Hepatocyte (in vitro differentiated cells): Measurements from ENCODE around the gene CASP12. TPM values are rescaled to one million over a fixed set of nuclear protein-coding genes. Genes with fewer than 3 reads are reported as not detected.

Source experiments
- DNase-seq: peaks from one replicate; pipeline ENCODE4 v3.0.0-alpha.2; 2016; ENCODE audit warnings: low spot score
- H2AFZ ChIP-seq: fragments of 200-600 bp; sonication (generic); 2 replicates; pipeline ENCODE4 v1.6.0; 2016; ENCODE audit warnings: antibody characterized with exemption, mild to moderate bottlenecking
- H3K27ac ChIP-seq: fragments of 200-600 bp; sonication (generic); 2 replicates; pipeline ENCODE4 v1.5.1; 2016; ENCODE audit warnings: mild to moderate bottlenecking
- H3K27me3 ChIP-seq: fragments of 200-600 bp; sonication (generic); 2 replicates; pipeline ENCODE4 v1.6.1; 2016
- H3K36me3 ChIP-seq: fragments of 200-600 bp; sonication (generic); replicated peaks from 2 replicates; pipeline ENCODE4 v1.5.1; 2016; ENCODE audit warnings: low read depth; ENCODE audit not compliant: insufficient read depth
- H3K4me1 ChIP-seq: fragments of 200-600 bp; sonication (generic); 2 replicates; pipeline ENCODE4 v1.5.1; 2016; ENCODE audit warnings: mild to moderate bottlenecking, moderate library complexity; ENCODE audit not compliant: insufficient read depth
- H3K4me2 ChIP-seq: fragments of 200-600 bp; sonication (generic); 2 replicates; pipeline ENCODE4 v1.6.0; 2016
- H3K4me3 ChIP-seq: fragments of 200-600 bp; sonication (generic); 2 replicates; pipeline ENCODE4 v1.5.1; 2016; ENCODE audit warnings: mild to moderate bottlenecking
- H3K79me2 ChIP-seq: fragments of 200-600 bp; sonication (generic); 2 replicates; pipeline ENCODE4 v1.6.0; 2017; ENCODE audit warnings: mild to moderate bottlenecking
- H3K9me2 ChIP-seq: fragments of 200-600 bp; sonication (generic); replicated peaks from 2 replicates; pipeline ENCODE4 v1.6.0; 2017; ENCODE audit warnings: mild to moderate bottlenecking; ENCODE audit not compliant: insufficient read depth
- H3K9me3 ChIP-seq: fragments of 200-600 bp; sonication (generic); 2 replicates; pipeline ENCODE4 v1.5.1; 2016; ENCODE audit warnings: low read depth, mild to moderate bottlenecking
- H4K20me1 ChIP-seq: fragments of 200-600 bp; sonication (generic); 2 replicates; pipeline ENCODE4 v1.6.0; 2016; ENCODE audit warnings: mild to moderate bottlenecking; ENCODE audit not compliant: insufficient read depth, poor library complexity, severe bottlenecking
- EZH2 ChIP-seq: fragments of 200-600 bp; sonication (generic); IDR thresholded peaks from 2 replicates; pipeline ENCODE4 v1.6.1; 2016; ENCODE audit warnings: antibody characterized with exemption, mild to moderate bottlenecking, borderline replicate concordance
- EZH2phosphoT487 ChIP-seq: fragments of 200-600 bp; sonication (generic); IDR thresholded peaks from one replicate; pipeline ENCODE4 v1.6.1; 2018; ENCODE audit warnings: antibody characterized with exemption, mild to moderate bottlenecking, low read depth, moderate library complexity; ENCODE audit not compliant: unreplicated experiment, severe bottlenecking
- WGBS: methylation state at CpG from one replicate; pipeline ENCODE4 v1.1.6; 2016; ENCODE audit warnings: low lambda C conversion rate; ENCODE audit errors: missing lambda C conversion rate; 5-methylcytosine and 5-hydroxymethylcytosine counted together
- polyA plus RNA-seq: library from polyadenylated mRNA; unstranded; fragments of >200 nt; fragmentation: Nextera tagmentation; extraction: Ambion mirVana; gene quantifications from 2 replicates; pipeline ENCODE4 v1.2.1, GENCODE V29; 2016
- total RNA-seq: library from RNA; depleted of rRNA; stranded (reverse); fragments of >200 nt; gene quantifications from 2 replicates; pipeline ENCODE4 v1.2.3, GENCODE V29; 2014
- TF ChIP-seq, protein P1 (sequence below): fragments of 200-600 bp; sonication (generic); IDR thresholded peaks from 2 replicates; pipeline ENCODE4 v1.5.1; 2016; ENCODE audit warnings: antibody characterized with exemption, mild to moderate bottlenecking; ENCODE audit not compliant: poor library complexity

Gene CASP12
- total and polyA plus RNA-seq, 2 experiments from 2014 or later: 0.13 to 0.42 TPM

GRCh38 chr11:104926771-104927611, 28.7 kb upstream of the CASP12 start:
- H4K20me1 ChIP-seq: no peaks in the 10 kb centered on the region
- H3K9me2 ChIP-seq: no peaks in the 10 kb centered on the region
- no peaks in the 10 kb centered on the region for H3K4me1 ChIP-seq
- WGBS: 85% methylated on average over 7 of the region's 9 CpGs
- no peaks in the 10 kb centered on the region for H3K27me3 ChIP-seq
- TF ChIP-seq EZH2: no peak
- TF ChIP-seq EZH2phosphoT487: no peak
- TF ChIP-seq, protein P1, sequence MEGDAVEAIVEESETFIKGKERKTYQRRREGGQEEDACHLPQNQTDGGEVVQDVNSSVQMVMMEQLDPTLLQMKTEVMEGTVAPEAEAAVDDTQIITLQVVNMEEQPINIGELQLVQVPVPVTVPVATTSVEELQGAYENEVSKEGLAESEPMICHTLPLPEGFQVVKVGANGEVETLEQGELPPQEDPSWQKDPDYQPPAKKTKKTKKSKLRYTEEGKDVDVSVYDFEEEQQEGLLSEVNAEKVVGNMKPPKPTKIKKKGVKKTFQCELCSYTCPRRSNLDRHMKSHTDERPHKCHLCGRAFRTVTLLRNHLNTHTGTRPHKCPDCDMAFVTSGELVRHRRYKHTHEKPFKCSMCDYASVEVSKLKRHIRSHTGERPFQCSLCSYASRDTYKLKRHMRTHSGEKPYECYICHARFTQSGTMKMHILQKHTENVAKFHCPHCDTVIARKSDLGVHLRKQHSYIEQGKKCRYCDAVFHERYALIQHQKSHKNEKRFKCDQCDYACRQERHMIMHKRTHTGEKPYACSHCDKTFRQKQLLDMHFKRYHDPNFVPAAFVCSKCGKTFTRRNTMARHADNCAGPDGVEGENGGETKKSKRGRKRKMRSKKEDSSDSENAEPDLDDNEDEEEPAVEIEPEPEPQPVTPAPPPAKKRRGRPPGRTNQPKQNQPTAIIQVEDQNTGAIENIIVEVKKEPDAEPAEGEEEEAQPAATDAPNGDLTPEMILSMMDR: no peak
- peaks cover 3% of the 10 kb centered on the region for H3K9me3 ChIP-seq
- H3K4me2 ChIP-seq: no peak overlapping the region
- H3K4me3 ChIP-seq: no peak overlapping the region
- no peaks in the 10 kb centered on the region for H3K79me2 ChIP-seq
- DNase-seq: no peak
- H2AFZ ChIP-seq: no peak overlapping the region
- no peaks in the 10 kb centered on the region for H3K36me3 ChIP-seq
- H3K27ac ChIP-seq: no peak overlapping the region

GRCh38 chr11:104925850-104926249, 27.6 kb upstream of the CASP12 start:
- Histone ChIP-seq H3K36me3 (no peaks in the 10 kb centered on the region), H4K20me1 (no peaks in the 10 kb centered on the region), H3K27me3 (no peaks in the 10 kb centered on the region), H3K27ac (no peak overlapping the region), H3K9me2 (no peaks in the 10 kb centered on the region), H3K79me2 (no peaks in the 10 kb centered on the region), H3K4me2 (no peak overlapping the region), H3K4me1 (no peaks in the 10 kb centered on the region), H3K9me3 (peaks cover 3% of the 10 kb centered on the region), H2AFZ (no peak overlapping the region), H3K4me3 (no peak overlapping the region)
- DNase-seq: no peak
- TF ChIP-seq, protein P1: no peak
- TF ChIP-seq EZH2 (no peak), EZH2phosphoT487 (no peak)
- WGBS: 91% methylated on average over 6 of the region's 6 CpGs

- TF ChIP-seq EZH2phosphoT487 (no peak), EZH2 (no peak)
- TF ChIP-seq, protein P1: no peak
- Histone ChIP-seq H3K9me3 (no peaks in the 10 kb centered on the region), H3K4me3 (no peak overlapping the region), H3K9me2 (no peaks in the 10 kb centered on the region), H4K20me1 (no peaks in the 10 kb centered on the region), H3K4me1 (no peaks in the 10 kb centered on the region), H3K27me3 (no peaks in the 10 kb centered on the region), H3K36me3 (no peaks in the 10 kb centered on the region), H3K27ac (no peak overlapping the region), H3K4me2 (peak overlapping the region; percentile 61), H2AFZ (no peak overlapping the region), H3K79me2 (no peaks in the 10 kb centered on the region)
- no peak for DNase-seq
- 68% methylated on average over 6 of the region's 6 CpGs for WGBS
These were observed 20.0 kb upstream of the CASP12 start for GRCh38 chr11:104918113-104918824.
